Skeletal muscle tissue (tissue), 4 donors: ENCODE measurements around the gene SLC52A3. TPM values are rescaled to one million over a fixed set of nuclear protein-coding genes. Genes with fewer than 3 reads are reported as not detected.

Source experiments
- H3K27ac ChIP-seq: one replicate; pipeline ENCODE4 v1.7.0; 2013; ENCODE audit warnings: mild to moderate bottlenecking, low read depth, low read length, inconsistent platforms
- H3K27me3 ChIP-seq, 3 donors: one replicate each; pipeline ENCODE4 v1.7.0; 2013; ENCODE audit warnings: low read length in 3 of 3; ENCODE audit not compliant: control insufficient read depth in 3 of 3, insufficient read depth in 3 of 3
- H3K36me3 ChIP-seq, 3 donors: one replicate each; pipeline ENCODE4 v1.7.0; 2013; ENCODE audit warnings: low read length in 3 of 3; ENCODE audit not compliant: control insufficient read depth in 3 of 3, insufficient read depth in 3 of 3
- H3K4me1 ChIP-seq, 3 donors: one replicate each; pipeline ENCODE4 v1.7.0; 2013; ENCODE audit warnings: low read length in 3 of 3, mild to moderate bottlenecking in 3 of 3; ENCODE audit not compliant: control insufficient read depth in 3 of 3, insufficient read depth in 3 of 3
- H3K4me3 ChIP-seq, 3 donors: one replicate each; pipeline ENCODE4 v1.7.0; 2013; ENCODE audit warnings: low read length in 3 of 3
- H3K9ac ChIP-seq, 3 donors: one replicate each; pipeline ENCODE4 v1.7.0; 2013; ENCODE audit warnings: low read length in 3 of 3, mild to moderate bottlenecking in 3 of 3, moderate library complexity in 2 of 3, low read depth in 1 of 3
- H3K9me3 ChIP-seq, 3 donors: one replicate each; pipeline ENCODE4 v1.7.0; 2013; ENCODE audit warnings: low read length in 3 of 3; ENCODE audit not compliant: control insufficient read depth in 3 of 3
- total RNA-seq: library from RNA; depleted of rRNA; stranded (reverse); fragments of >200 nt; gene quantifications from one replicate; pipeline ENCODE4 v1.2.3, GENCODE V29; 2014
- donor health status: Osteomylitis.

The SLC52A3 gene
- total RNA-seq, 1 donor from 2014 or later, result not detected

DNA sequence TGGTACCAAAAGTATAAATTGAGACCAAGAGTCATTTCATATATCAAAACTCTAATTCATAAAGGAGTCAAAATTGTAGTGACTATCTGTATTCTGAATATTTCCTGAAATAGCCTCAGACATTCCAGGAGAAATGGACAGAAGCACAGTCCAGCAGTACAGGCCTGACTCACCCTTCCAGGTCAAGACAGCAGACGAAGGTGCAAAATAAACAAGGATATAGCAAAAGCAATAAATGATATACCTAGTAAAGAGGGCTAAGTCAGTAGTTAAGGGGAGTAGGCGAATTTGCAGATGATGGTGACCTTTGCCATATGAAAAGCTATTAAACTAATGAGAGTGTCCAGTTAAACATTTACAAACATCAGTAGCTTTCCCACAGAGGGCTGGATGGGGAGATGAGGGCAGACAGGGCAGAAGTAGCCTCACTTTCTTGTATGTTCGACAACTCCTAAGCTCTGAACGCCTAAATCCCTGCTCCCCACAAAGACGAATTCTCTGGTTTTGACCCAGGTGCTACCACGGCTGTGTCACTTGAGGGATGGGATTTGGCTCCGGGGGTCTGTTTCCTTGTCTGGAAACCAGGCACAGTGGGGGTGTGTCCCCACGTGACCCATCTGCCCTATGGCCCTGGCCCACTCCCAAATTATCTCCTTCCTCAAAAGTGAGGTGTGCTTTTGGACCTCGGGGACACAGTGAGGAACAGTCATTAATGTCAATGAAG lies 3.6 kb upstream of the SLC52A3 start:
- Histone ChIP-seq H3K27ac (no peak overlapping the region), H3K9me3 (peaks cover 0 to 3% (median 0%) of the 10 kb centered on the region in 3 donors)

DNA sequence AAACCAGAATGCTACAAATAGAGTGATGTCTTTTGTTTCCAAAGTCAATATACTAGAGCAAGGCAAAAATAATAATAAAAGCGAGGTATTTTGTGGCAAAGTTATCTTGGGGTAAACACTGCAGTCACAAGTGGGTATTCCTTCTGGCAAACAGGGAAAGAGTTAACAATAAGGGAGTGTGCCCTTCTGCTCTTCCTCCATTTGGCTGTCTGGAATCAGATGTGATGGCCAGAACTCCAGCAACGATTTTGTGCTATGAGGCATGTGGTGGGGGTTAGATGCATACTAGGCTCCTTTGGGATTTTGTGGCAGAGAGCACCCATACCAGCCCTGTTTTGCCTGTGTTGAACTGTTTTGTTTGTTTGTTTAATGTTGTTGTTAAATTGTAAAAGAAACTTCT lies 2.4 kb upstream of the SLC52A3 start:
- Histone ChIP-seq H3K27ac (no peak overlapping the region), H3K4me1 (peaks cover 0 to 9% (median 0%) of the 10 kb centered on the region in 3 donors), H3K36me3 (no peaks in the 10 kb centered on the region), H3K4me3 (no peak overlapping the region), H3K27me3 (peaks cover 0 to 5% (median 3%) of the 10 kb centered on the region in 3 donors), H3K9me3 (peaks cover 0 to 3% (median 0%) of the 10 kb centered on the region in 3 donors), H3K9ac (no peak overlapping the region)

More for the DNA sequence above, 3.6 kb upstream of the SLC52A3 start:
- Histone ChIP-seq H3K36me3 (no peaks in the 10 kb centered on the region), H3K9ac (no peak overlapping the region), H3K27me3 (peaks cover 0 to 5% (median 3%) of the 10 kb centered on the region in 3 donors), H3K4me1 (peaks cover 0 to 14% (median 0%) of the 10 kb centered on the region in 3 donors), H3K4me3 (no peak overlapping the region)

DNA sequence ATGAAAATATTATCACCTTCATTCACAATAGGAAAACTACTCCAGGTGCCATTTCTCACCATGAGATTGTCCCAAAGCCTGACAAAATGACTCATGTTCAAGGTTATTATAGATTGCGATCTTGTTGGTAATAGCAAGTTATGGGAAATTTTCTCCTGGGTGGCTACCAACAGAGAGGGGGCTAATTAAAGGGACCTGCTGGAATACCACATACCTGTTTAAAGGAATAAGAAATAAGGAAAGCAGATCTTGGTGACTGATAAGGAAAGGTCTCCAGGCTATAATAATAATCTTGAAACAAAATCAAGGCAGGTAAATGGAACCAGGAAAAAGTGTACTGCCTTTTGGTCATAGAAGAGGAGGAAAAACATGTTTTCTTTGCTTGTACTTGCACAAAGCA lies 1.4 kb downstream of the SLC52A3 start:
- Histone ChIP-seq H3K36me3 (no peaks in the 10 kb centered on the region), H3K9me3 (peaks cover 0 to 3% (median 0%) of the 10 kb centered on the region in 3 donors), H3K27me3 (peaks cover 0 to 9% (median 3%) of the 10 kb centered on the region in 3 donors), H3K9ac (no peak overlapping the region), H3K4me3 (no peak overlapping the region), H3K4me1 (peaks cover 0 to 6% (median 0%) of the 10 kb centered on the region in 3 donors), H3K27ac (no peak overlapping the region)

DNA sequence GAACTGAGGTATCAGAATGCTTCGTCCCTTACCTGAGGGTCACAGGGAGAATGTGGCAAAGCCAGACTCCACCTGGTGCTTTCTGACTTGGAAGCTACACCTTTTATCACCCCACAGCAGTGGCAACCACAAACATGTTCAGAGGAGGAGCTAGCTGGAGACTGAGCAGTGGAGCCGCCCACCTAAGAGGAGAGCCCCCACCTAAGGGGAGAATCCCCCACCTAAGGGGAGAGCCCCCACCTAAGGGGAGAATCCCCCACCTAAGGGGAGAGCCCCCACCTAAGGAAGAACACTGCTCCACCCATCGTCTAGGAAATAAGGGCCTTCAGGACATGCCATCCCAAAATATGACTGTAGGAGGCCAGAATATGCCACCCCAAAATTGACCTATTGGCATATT lies 4.0 kb downstream of the SLC52A3 start:
- no peak overlapping the region for H3K9ac ChIP-seq
- no peak overlapping the region for H3K27ac ChIP-seq
- no peaks in the 10 kb centered on the region for H3K36me3 ChIP-seq
- H3K9me3 ChIP-seq, result peaks cover 0 to 3% (median 0%) of the 10 kb centered on the region in 3 donors
- peaks cover 0 to 4% (median 0%) of the 10 kb centered on the region in 3 donors for H3K4me1 ChIP-seq
- H3K27me3 ChIP-seq, result peaks cover 10 to 20% (median 12%) of the 10 kb centered on the region in 3 donors
- no peak overlapping the region for H3K4me3 ChIP-seq

DNA sequence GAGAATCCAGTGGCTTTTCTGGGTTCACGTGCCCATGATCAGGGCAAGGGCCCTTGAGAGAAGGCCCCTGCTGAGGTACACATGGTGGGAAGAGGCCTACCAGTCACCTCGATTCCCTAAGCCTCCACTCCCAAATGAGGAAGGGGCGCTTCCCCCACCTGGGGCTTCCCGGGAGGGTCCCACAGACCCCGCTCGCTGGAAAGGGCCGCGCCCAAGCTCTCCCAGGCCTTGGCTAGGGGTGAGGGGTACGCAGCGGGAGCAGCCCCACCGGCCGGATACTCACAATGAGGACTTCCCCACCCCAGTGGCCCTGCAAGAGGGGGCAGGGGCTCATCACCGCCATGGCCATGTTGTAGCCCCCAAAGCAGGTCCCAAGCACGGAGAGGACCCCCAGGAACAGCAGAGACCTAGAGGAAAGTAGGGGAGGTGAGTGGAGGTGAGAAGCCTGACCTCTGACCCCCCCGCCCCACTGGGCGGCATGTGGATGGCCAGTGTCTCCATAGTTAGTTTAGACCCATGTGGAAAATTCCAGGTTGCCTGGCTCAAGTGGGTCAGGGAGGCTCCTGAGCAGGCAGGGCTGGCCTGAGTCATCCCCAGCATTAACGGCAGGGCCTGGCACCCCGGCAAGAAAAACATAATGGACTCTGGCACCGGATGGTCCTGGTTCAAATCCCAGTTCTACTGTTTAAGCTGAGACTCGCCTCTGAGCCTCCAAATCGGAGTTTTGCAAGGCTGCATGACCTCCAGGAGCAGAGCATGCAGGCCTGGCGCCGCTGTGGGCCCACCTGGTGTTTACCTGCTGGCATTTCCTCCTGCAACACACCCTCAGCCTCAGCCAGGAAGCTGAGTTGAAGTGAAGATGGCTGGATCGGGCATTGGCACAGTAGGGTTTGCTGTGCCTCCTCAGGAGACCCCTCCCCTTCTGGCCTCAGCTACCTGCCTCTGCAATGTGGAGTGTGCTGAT lies 6.6 kb downstream of the SLC52A3 start:
- no peaks in the 10 kb centered on the region for H3K36me3 ChIP-seq
- no peaks in the 10 kb centered on the region for H3K4me1 ChIP-seq
- no peaks in the 10 kb centered on the region for H3K9me3 ChIP-seq
- H3K9ac ChIP-seq, result no peak overlapping the region
- no peak overlapping the region for H3K4me3 ChIP-seq
- no peak overlapping the region for H3K27ac ChIP-seq
- peaks cover 9 to 23% (median 10%) of the 10 kb centered on the region in 3 donors for H3K27me3 ChIP-seq

DNA sequence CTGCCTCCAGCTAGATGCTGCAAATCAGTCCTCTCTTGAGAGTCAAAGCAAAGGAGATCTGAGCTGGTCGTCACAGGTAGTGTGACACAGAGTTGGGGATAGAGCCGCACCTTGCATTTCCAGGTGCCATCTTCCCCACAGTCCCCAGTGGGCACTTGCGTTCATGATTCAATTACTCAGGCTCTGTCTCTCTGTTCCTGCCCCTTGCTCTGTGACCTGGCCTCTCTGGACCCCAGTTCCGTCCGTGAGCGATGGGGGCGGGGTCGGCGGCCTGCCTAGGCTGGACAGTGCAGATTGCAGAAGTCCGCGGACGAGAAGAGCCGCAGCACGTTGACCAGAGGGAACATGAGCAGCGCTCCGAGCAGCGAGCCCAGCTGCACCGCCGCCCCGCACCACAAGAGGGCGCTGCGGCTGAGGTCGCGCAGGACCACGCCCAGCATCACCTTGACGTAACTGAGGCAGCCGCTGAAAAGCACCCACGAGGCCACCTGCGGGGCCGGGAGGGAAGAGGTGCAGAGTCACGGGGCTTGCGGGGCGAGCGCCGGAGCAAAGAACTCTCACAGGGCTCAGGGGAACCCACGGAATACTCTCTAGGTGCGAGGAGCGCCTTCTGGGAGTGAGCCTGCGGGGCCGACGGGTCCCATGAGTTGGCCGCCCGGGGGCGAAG lies 7.4 kb downstream of the SLC52A3 start:
- H3K4me3 ChIP-seq, result no peak overlapping the region
- no peak overlapping the region for H3K27ac ChIP-seq
- peaks cover 13 to 27% (median 14%) of the 10 kb centered on the region in 3 donors for H3K27me3 ChIP-seq
- H3K9ac ChIP-seq, result no peak overlapping the region
- H3K9me3 ChIP-seq, result no peaks in the 10 kb centered on the region
- H3K4me1 ChIP-seq, result no peaks in the 10 kb centered on the region
- no peaks in the 10 kb centered on the region for H3K36me3 ChIP-seq

DNA sequence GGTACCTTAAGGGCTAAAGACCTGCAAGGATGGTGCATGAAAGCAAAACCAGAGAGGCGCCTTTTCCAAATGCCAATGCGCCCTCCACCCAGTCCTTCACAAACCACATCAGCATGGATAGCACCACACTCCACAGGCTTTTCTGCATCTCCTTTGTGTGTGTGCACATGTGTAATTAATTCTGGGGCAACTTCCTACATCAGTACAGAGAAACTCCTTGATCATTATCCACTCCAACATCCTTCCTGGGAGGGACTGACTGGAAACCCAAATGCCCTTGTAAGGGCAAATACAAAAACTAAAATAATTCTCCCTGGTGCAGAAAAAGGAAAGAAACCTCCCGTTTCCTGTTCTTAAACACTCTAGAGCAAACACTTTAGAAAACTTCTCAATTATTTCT lies 10.8 kb downstream of the SLC52A3 start:
- no peaks in the 10 kb centered on the region for H3K9me3 ChIP-seq
- no peak overlapping the region for H3K4me3 ChIP-seq
- no peaks in the 10 kb centered on the region for H3K4me1 ChIP-seq
- H3K27me3 ChIP-seq, result peaks cover 13 to 24% (median 17%) of the 10 kb centered on the region in 3 donors
- no peak overlapping the region for H3K9ac ChIP-seq
- no peak overlapping the region for H3K27ac ChIP-seq
- H3K36me3 ChIP-seq, result no peaks in the 10 kb centered on the region

DNA sequence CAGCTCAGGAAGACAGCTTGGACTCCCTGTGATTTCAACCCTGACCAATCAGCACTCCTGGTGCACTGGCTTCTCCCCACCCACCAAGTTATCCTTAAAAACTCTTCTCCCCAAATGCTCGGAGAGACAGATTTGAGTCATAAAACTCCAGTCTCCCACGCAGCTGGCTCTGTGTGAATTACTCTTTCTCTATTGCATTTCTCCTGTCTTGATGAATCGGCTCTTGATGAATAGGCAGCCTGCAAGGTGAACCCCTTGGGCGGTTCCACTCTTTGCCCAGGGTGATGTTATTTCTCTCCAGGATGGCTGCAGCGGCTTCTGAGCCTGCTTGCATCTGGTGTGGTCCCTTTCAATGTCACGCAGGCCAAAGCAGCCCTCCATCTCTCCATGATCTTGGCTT lies 12.4 kb downstream of the SLC52A3 start:
- H3K4me3 ChIP-seq, result no peak overlapping the region
- peaks cover 0 to 4% (median 0%) of the 10 kb centered on the region in 3 donors for H3K4me1 ChIP-seq
- no peaks in the 10 kb centered on the region for H3K9me3 ChIP-seq
- no peak overlapping the region for H3K27ac ChIP-seq
- no peaks in the 10 kb centered on the region for H3K36me3 ChIP-seq
- peaks cover 8 to 23% (median 17%) of the 10 kb centered on the region in 3 donors for H3K27me3 ChIP-seq
- no peak overlapping the region for H3K9ac ChIP-seq

DNA sequence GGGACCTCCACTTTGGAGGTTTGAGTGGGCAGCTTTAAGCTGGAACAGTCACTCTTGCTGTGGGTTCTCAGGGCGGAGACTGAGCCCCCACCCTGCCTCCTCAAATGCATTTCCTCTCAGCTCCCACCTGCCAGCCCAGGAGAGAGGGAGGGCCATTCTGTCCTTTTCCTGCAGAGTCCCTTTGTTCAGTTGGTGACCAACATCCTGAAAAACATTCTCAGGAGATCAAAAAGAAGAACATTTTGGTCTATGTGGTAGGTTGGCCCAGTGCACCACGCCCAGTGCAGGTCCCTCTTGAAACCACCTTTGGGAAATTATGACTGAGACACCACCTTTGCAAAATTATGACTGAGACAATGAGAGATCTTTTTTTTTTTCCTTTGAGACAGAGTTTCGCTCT lies 13.4 kb downstream of the SLC52A3 start:
- H3K27ac ChIP-seq, result no peak overlapping the region
- no peak overlapping the region for H3K4me3 ChIP-seq
- no peaks in the 10 kb centered on the region for H3K9me3 ChIP-seq
- no peak overlapping the region for H3K9ac ChIP-seq
- peaks cover 4 to 16% (median 7%) of the 10 kb centered on the region in 3 donors for H3K27me3 ChIP-seq
- H3K36me3 ChIP-seq, result no peaks in the 10 kb centered on the region
- H3K4me1 ChIP-seq, result peaks cover 0 to 4% (median 0%) of the 10 kb centered on the region in 3 donors
